Measurements from ENCODE around the gene ZFAND2B. TPM values are rescaled to one million over a fixed set of nuclear protein-coding genes. Genes with fewer than 3 reads are reported as not detected.

Gene ZFAND2B
- total RNA-seq, 1 experiment from 2014 or later = 16.4 TPM

DNA sequence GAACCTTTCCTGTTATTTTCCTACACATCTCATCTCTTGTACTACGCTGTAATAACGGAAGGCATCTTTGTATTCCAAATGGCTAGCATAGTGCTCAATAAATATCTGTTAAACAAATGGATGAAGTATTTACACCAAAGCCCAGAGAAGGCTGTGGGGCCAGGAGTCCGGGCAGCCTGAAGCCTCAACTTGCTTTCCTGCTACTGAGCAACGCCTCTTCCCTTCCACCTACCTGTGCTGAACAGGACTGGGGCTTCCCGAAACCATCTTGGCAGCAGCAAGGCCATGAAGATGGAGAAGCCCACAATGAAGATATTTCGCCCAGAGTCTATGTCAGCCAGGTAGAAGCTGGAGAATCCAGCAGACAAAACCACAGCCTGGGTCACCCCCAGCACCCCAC lies 43.4 kb upstream of the ZFAND2B start:
- H3K4me1 ChIP-seq (ENCODE audit: insufficient read depth, low read length) = no peaks in the 10 kb centered on the region
- H3K27ac ChIP-seq (ENCODE audit: insufficient read length, low read depth, low read length) = no peak overlapping the region
- H2AK5ac ChIP-seq (ENCODE audit: insufficient read length, low read length) = no peak overlapping the region
- H3K14ac ChIP-seq (ENCODE audit: insufficient read depth, low read length) = no peak overlapping the region
- no peak overlapping the region for H2BK12ac ChIP-seq (ENCODE audit: insufficient read length, low read depth, low read length)
- H2BK5ac ChIP-seq (ENCODE audit: insufficient read length, low read length) = no peak overlapping the region
- H2BK120ac ChIP-seq (ENCODE audit: low read depth, low read length, poor library complexity, severe bottlenecking) = no peak overlapping the region
- Mint-ChIP-seq H3K9me3 (no peaks in the 10 kb centered on the region), H3K27ac (no peak overlapping the region), H3K4me3 (no peak overlapping the region), H3K4me1 (peaks cover 12 to 13% of the 10 kb centered on the region in 2 experiments), H3K36me3 (ENCODE audit: insufficient read depth in 1 of 3, low read depth in 3 of 3) (no peaks in the 10 kb centered on the region), H3K27me3 (ENCODE audit: low read depth) (peaks cover 18% of the 10 kb centered on the region)
- H3K9me3 ChIP-seq (ENCODE audit: control insufficient read depth, low read depth, low read length) = no peaks in the 10 kb centered on the region
- H3K56ac ChIP-seq (ENCODE audit: insufficient read length, low read depth, low read length) = no peak overlapping the region
- no peak overlapping the region for H4K91ac ChIP-seq (ENCODE audit: insufficient read length, low read depth, low read length)
- TF ChIP-seq, protein P1, sequence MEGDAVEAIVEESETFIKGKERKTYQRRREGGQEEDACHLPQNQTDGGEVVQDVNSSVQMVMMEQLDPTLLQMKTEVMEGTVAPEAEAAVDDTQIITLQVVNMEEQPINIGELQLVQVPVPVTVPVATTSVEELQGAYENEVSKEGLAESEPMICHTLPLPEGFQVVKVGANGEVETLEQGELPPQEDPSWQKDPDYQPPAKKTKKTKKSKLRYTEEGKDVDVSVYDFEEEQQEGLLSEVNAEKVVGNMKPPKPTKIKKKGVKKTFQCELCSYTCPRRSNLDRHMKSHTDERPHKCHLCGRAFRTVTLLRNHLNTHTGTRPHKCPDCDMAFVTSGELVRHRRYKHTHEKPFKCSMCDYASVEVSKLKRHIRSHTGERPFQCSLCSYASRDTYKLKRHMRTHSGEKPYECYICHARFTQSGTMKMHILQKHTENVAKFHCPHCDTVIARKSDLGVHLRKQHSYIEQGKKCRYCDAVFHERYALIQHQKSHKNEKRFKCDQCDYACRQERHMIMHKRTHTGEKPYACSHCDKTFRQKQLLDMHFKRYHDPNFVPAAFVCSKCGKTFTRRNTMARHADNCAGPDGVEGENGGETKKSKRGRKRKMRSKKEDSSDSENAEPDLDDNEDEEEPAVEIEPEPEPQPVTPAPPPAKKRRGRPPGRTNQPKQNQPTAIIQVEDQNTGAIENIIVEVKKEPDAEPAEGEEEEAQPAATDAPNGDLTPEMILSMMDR (conservative IDR thresholded peaks at IDR 0.05) = no peak
- no peaks in the 10 kb centered on the region for H3K79me1 ChIP-seq (ENCODE audit: insufficient read depth, low read depth, low read length, poor library complexity, severe bottlenecking)
- H3T11ph ChIP-seq (ENCODE audit: low read length) = no peak overlapping the region
- no peak overlapping the region for H3K23ac ChIP-seq (ENCODE audit: insufficient read length, low read depth, low read length)
- DNase-seq = no peak
- no peaks in the 10 kb centered on the region for H3K79me2 ChIP-seq (ENCODE audit: insufficient read depth, low read length)
- no peak overlapping the region for H3K4ac ChIP-seq (ENCODE audit: low read depth, low read length)
- no peak overlapping the region for H4K8ac ChIP-seq (replicated peaks; ENCODE audit: insufficient read length, low read depth, low read length)
- no peaks in the 10 kb centered on the region for H4K20me1 ChIP-seq (ENCODE audit: control insufficient read depth, insufficient read depth, insufficient read length)
- no peak overlapping the region for H2BK20ac ChIP-seq (ENCODE audit: low read depth, low read length, poor library complexity, severe bottlenecking)
- no CpG with 5 or more reads among the region's 6 CpGs for WGBS (ENCODE audit: extremely low coverage, insufficient read length, low lambda C conversion rate)
- H3K9ac ChIP-seq (ENCODE audit: extremely low read depth, insufficient read length, low read length) = no peak overlapping the region
- H3K27me3 ChIP-seq (ENCODE audit: insufficient read depth, low read length) = no peaks in the 10 kb centered on the region; the same call in 1 of the 2 replicates
- H3K4me2 ChIP-seq (ENCODE audit: insufficient read depth, insufficient read length, low read length) = no peak overlapping the region
- no peak overlapping the region for H4K5ac ChIP-seq (ENCODE audit: insufficient read length, low read depth, low read length)
- no peak overlapping the region for H2AFZ ChIP-seq (ENCODE audit: low read length)
- H3K23me2 ChIP-seq (ENCODE audit: insufficient read length, low read depth, low read length, poor library complexity, severe bottlenecking) = peaks cover 5% of the 10 kb centered on the region
- H3K18ac ChIP-seq (ENCODE audit: insufficient read length, low read depth, low read length) = no peak overlapping the region
- no peak overlapping the region for H2BK15ac ChIP-seq (ENCODE audit: low read depth, low read length)
